Keratinocyte (primary cell): ENCODE data around the gene MDGA2. TPM values are rescaled to one million over a fixed set of nuclear protein-coding genes. Genes with fewer than 3 reads are reported as not detected.

Experiments used
- DNase-seq: peaks from one replicate; pipeline ENCODE4 v3.0.0-alpha.2; 2011; ENCODE audit warnings: low read depth, missing footprints, low spot score
- FAIRE-seq: peaks from 2 replicates; lab custom pipeline; 2011; peaks lifted over from hg19 to GRCh38; lab: Jason Lieb, UNC
- H2AFZ ChIP-seq: 2 replicates; pipeline ENCODE4 v1.6.0; 2012; ENCODE audit warnings: low read length, control low read depth, inconsistent platforms; ENCODE audit not compliant: control insufficient read depth
- H3K27ac ChIP-seq: 2 replicates; pipeline ENCODE4 v1.5.1; 2011; ENCODE audit warnings: low read length; ENCODE audit not compliant: control insufficient read depth, insufficient read depth
- H3K27me3 ChIP-seq: 3 replicates; pipeline ENCODE4 v1.6.0; 2011; ENCODE audit warnings: low read length; ENCODE audit not compliant: control insufficient read depth, insufficient read depth; ENCODE audit errors: extremely low read depth
- H3K36me3 ChIP-seq, 2 experiments: 2 replicates in 1 of 2; 3 replicates in 1 of 2; pipeline ENCODE4 v1.5.1; 2011; ENCODE audit warnings: low read length in 2 of 2, mild to moderate bottlenecking in 1 of 2; ENCODE audit not compliant: control insufficient read depth in 2 of 2, insufficient read depth in 2 of 2; ENCODE audit errors: extremely low read depth in 1 of 2
- H3K4me1 ChIP-seq: 3 replicates; pipeline ENCODE4 v1.5.1; 2011; ENCODE audit warnings: low read length; ENCODE audit not compliant: control insufficient read depth, insufficient read depth; ENCODE audit errors: extremely low read depth
- H3K4me2 ChIP-seq: 3 replicates; pipeline ENCODE4 v1.6.0; 2011; ENCODE audit warnings: low read depth, low read length; ENCODE audit not compliant: control insufficient read depth, insufficient read depth; ENCODE audit errors: extremely low read depth
- H3K4me3 ChIP-seq, 3 experiments: fragments of 200-600 bp in 1 of 3; sonication (generic) in 1 of 3; 2 replicates in 2 of 3; 3 replicates in 1 of 3; pipeline ENCODE4 v1.5.1; 2011 to 2016; ENCODE audit warnings: low read length in 3 of 3, mild to moderate bottlenecking in 3 of 3, control low read depth in 2 of 3, inconsistent platforms in 1 of 3, low read depth in 1 of 3, mixed read lengths in 1 of 3, mixed run types in 1 of 3, moderate library complexity in 1 of 3; ENCODE audit not compliant: control insufficient read depth in 2 of 3, insufficient read depth in 2 of 3; ENCODE audit errors: extremely low read depth in 1 of 3
- H3K79me2 ChIP-seq: 2 replicates; pipeline ENCODE4 v1.6.0; 2012; ENCODE audit warnings: low read length; ENCODE audit not compliant: control insufficient read depth, insufficient read depth
- H3K9ac ChIP-seq: 3 replicates; pipeline ENCODE4 v1.6.0; 2011; ENCODE audit warnings: low read length; ENCODE audit not compliant: control insufficient read depth, insufficient read depth; ENCODE audit errors: extremely low read depth
- H3K9me1 ChIP-seq: 3 replicates; pipeline ENCODE4 v1.6.0; 2011; ENCODE audit warnings: low read length; ENCODE audit not compliant: control insufficient read depth, insufficient read depth; ENCODE audit errors: extremely low read depth
- H3K9me3 ChIP-seq: 2 replicates; pipeline ENCODE4 v1.5.1; 2012; ENCODE audit warnings: low read depth, low read length; ENCODE audit not compliant: control insufficient read depth
- H4K20me1 ChIP-seq: 3 replicates; pipeline ENCODE4 v1.6.0; 2011; ENCODE audit warnings: low read length; ENCODE audit not compliant: control insufficient read depth, insufficient read depth; ENCODE audit errors: extremely low read depth
- EZH2 ChIP-seq: IDR thresholded peaks from one replicate; pipeline ENCODE4 v1.6.1; 2012; ENCODE audit warnings: inconsistent platforms, mild to moderate bottlenecking, low read length, moderate library complexity
- dilution Hi-C: fragments of 300-500 bp; cut with MboI; formaldehyde crosslinking; loops from one replicate; pipeline ENCODE4 v1.7.0; 2020; ENCODE audit warnings: low sequenced_read_pairs; ENCODE audit not compliant: extremely low pct_ligation_motif_present
- polyA plus RNA-seq, 5 experiments: library from polyadenylated mRNA; depleted of rRNA in 3 of 5; stranded (reverse) in 3 of 5; stranded (forward) in 1 of 5; unstranded in 1 of 5; fragments of >200 nt; gene quantifications; 1 replicate in 1 of 5; 2 replicates in 3 of 5; 3 replicates in 1 of 5; pipeline versions ENCODE4 v1.2.1 to v1.2.3, GENCODE V29; 2011 to 2012; ENCODE audit warnings: missing spikeins in 2 of 5, low read depth in 1 of 5, low replicate concordance in 1 of 5
- TF ChIP-seq, protein P1 (sequence below), 3 experiments: IDR thresholded peaks in 1 of 3; conservative IDR thresholded peaks in 1 of 3; optimal IDR thresholded peaks in 1 of 3; 2 replicates in 2 of 3; 3 replicates in 1 of 3; pipeline versions ENCODE3 to v1.5.1; 2011; ENCODE audit warnings: low read length in 3 of 3, mild to moderate bottlenecking in 3 of 3, moderate library complexity in 2 of 3, control low read depth in 1 of 3, inconsistent platforms in 1 of 3; ENCODE audit not compliant: insufficient read depth in 2 of 3; ENCODE audit errors: extremely low read depth in 1 of 3

MDGA2 gene
- polyA plus RNA-seq, 1 donor (not counting 4 experiments of a cell fraction or from before 2014, with no cell fraction given): not detected

DNA sequence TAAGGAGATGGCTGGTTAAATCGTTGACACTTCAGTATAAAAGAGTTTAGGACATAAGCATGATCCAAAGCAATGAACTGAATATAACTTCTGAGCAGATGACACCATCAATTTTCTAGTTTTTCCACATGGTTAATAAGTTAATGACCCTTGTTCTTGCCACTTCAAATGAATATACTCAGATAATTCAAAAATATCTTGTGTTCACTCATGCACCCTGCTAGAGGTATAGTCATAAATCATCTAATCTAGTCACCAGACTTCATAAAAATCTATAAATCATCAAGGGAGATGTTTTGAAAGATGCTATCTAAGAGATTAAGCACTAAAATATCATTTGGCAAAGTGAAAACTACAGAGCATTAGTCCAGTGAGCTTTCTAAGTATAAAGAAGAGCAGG lies 131.9 kb downstream of the MDGA2 start:
- Histone ChIP-seq H3K9me3 (no peaks in the 10 kb centered on the region), H2AFZ (no peak overlapping the region), H3K4me2 (no peak overlapping the region), H3K4me1 (no peaks in the 10 kb centered on the region), H3K9ac (no peak overlapping the region), H4K20me1 (no peaks in the 10 kb centered on the region), H3K4me3 (no peak overlapping the region), H3K27ac (no peak overlapping the region), H3K36me3 (no peaks in the 10 kb centered on the region), H3K27me3 (no peaks in the 10 kb centered on the region), H3K9me1 (no peaks in the 10 kb centered on the region), H3K79me2 (no peaks in the 10 kb centered on the region)
- no peak for DNase-seq
- TF ChIP-seq, protein P1, sequence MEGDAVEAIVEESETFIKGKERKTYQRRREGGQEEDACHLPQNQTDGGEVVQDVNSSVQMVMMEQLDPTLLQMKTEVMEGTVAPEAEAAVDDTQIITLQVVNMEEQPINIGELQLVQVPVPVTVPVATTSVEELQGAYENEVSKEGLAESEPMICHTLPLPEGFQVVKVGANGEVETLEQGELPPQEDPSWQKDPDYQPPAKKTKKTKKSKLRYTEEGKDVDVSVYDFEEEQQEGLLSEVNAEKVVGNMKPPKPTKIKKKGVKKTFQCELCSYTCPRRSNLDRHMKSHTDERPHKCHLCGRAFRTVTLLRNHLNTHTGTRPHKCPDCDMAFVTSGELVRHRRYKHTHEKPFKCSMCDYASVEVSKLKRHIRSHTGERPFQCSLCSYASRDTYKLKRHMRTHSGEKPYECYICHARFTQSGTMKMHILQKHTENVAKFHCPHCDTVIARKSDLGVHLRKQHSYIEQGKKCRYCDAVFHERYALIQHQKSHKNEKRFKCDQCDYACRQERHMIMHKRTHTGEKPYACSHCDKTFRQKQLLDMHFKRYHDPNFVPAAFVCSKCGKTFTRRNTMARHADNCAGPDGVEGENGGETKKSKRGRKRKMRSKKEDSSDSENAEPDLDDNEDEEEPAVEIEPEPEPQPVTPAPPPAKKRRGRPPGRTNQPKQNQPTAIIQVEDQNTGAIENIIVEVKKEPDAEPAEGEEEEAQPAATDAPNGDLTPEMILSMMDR (optimal IDR thresholded peaks at IDR 0.05 in 1 of 3, IDR thresholded peaks at IDR 0.05 in 1 of 3, conservative IDR thresholded peaks at IDR 0.05 in 1 of 3; ENCODE audit: extremely low read depth in 1 of 3, insufficient read depth in 2 of 3, low read length in 3 of 3): no peak
- no peak for TF ChIP-seq EZH2
- dilution Hi-C loops: no loop called here
- FAIRE-seq: no peak

DNA sequence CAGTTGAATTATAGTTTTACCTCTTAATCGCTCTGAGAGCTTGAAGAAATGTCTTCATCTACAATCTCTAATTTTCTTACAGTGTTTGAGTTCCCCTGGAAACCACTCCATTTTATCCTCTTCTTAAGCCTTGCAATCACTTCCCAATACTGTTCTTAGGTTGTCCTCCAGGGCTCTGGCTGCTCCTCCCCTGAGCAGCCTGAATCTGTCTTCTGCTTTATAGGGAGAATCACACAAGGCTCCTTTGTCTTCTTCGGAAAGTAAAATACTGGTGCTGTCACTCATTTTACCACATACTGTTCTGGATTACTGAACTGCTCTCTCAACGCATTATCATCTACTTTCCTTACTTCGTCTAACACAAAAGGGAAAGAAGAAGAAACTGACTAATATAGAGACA lies 133.7 kb downstream of the MDGA2 start:
- H3K79me2 ChIP-seq: no peaks in the 10 kb centered on the region
- DNase-seq: no peak
- no peak overlapping the region for H2AFZ ChIP-seq
- no peak overlapping the region for H3K27ac ChIP-seq
- H3K4me1 ChIP-seq: no peaks in the 10 kb centered on the region
- H3K9me1 ChIP-seq: no peaks in the 10 kb centered on the region
- no peaks in the 10 kb centered on the region for H3K36me3 ChIP-seq
- H3K4me2 ChIP-seq: no peak overlapping the region
- TF ChIP-seq, protein P1 (optimal IDR thresholded peaks at IDR 0.05 in 1 of 3, IDR thresholded peaks at IDR 0.05 in 1 of 3, conservative IDR thresholded peaks at IDR 0.05 in 1 of 3; ENCODE audit: extremely low read depth in 1 of 3, insufficient read depth in 2 of 3, low read length in 3 of 3): no peak
- H3K4me3 ChIP-seq: no peak overlapping the region
- H4K20me1 ChIP-seq: no peaks in the 10 kb centered on the region
- dilution Hi-C loops: no loop called here
- no peak overlapping the region for H3K9ac ChIP-seq
- no peak for FAIRE-seq
- H3K27me3 ChIP-seq: no peaks in the 10 kb centered on the region
- no peaks in the 10 kb centered on the region for H3K9me3 ChIP-seq
